GM23338 (cell line): ENCODE results near the gene HS1BP3.
A peak's percentile ranks its signal among the peaks of the same experiment; 100 is the strongest.

Source experiments
- EZH2 ChIP-seq: fragments of 200-600 bp; sonication (generic); IDR thresholded peaks from one replicate; pipeline ENCODE4 v1.8.0; 2017; ENCODE audit warnings: antibody characterized with exemption, mild to moderate bottlenecking, low read depth; ENCODE audit not compliant: unreplicated experiment
- POLR2AphosphoS5 ChIP-seq: IDR thresholded peaks from 2 replicates; pipeline ENCODE4 v1.6.1; 2016; ENCODE audit warnings: antibody characterized with exemption, low read depth
- ZNF331 ChIP-seq: fragments of 250-450 bp; sonication (Bioruptor Pico); IDR thresholded peaks from 2 replicates; pipeline ENCODE4 v1.5.0; 2020; ENCODE audit warnings: low read depth, mild to moderate bottlenecking, moderate library complexity
- TF ChIP-seq, protein P1 (sequence below), 2 experiments: fragments of 200-600 bp in 1 of 2; sonication (generic) in 1 of 2; conservative IDR thresholded peaks; 2 replicates each; pipeline versions ENCODE4 v1.5.1 to v1.6.1; 2016 to 2017; ENCODE audit warnings: antibody characterized with exemption in 2 of 2, low read depth in 2 of 2, mild to moderate bottlenecking in 2 of 2, moderate library complexity in 1 of 2
- TF ChIP-seq, protein P2 (sequence below): IDR thresholded peaks from 2 replicates; pipeline ENCODE4 v1.6.1; 2016; ENCODE audit warnings: antibody characterized with exemption

DNA sequence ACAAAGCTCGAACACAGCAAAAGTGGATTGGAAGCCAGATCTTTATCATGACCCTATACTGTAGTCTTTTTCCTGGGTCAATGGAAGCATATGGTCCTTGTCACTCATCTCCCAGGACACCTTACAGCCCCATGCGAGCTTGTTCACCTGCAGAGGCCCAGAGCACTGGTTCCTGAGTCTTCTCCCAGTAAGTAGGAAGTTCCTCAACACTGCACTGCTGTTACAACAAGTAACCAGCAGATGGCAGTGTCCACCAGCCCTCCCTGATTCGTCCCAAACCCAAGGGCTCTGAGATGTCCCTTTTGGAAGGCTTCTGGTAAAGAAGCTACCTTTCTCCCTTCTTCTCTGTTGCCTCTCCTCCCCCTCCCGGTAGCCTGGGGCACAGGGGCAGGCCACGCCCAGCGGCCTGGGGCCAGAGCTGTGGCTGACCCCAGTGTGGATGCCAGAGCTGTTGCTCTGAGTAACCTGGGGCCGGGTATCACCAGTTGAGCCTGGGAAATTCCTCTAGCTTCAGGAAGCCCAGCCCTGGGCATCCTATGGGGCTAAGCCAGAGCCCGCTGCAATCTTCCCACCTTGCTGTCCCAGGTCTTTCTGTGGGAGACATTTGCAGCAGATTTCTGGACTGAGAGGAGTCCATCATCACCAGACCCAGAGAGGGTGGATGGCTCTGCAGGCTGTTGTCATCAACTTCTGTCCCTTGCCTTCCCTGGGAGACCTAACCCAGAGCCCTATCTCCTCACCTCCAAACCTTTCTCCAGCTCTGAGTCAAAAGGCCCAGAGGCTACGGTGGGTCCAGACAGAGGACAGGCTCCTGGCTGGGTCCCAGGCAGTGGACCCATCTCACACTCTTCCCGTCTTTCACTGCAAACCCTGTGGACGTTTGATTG is 10.8 kb upstream of the HS1BP3 start:
- TF ChIP-seq EZH2 (no peak), POLR2AphosphoS5 (no peak), ZNF331 (CRISPR knock-in tag) (no peak)
- TF ChIP-seq, protein P1, sequence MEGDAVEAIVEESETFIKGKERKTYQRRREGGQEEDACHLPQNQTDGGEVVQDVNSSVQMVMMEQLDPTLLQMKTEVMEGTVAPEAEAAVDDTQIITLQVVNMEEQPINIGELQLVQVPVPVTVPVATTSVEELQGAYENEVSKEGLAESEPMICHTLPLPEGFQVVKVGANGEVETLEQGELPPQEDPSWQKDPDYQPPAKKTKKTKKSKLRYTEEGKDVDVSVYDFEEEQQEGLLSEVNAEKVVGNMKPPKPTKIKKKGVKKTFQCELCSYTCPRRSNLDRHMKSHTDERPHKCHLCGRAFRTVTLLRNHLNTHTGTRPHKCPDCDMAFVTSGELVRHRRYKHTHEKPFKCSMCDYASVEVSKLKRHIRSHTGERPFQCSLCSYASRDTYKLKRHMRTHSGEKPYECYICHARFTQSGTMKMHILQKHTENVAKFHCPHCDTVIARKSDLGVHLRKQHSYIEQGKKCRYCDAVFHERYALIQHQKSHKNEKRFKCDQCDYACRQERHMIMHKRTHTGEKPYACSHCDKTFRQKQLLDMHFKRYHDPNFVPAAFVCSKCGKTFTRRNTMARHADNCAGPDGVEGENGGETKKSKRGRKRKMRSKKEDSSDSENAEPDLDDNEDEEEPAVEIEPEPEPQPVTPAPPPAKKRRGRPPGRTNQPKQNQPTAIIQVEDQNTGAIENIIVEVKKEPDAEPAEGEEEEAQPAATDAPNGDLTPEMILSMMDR (conservative IDR thresholded peaks at IDR 0.05; ENCODE audit: low read depth in 2 of 2): peak; percentile 90 to 98
- TF ChIP-seq, protein P2, sequence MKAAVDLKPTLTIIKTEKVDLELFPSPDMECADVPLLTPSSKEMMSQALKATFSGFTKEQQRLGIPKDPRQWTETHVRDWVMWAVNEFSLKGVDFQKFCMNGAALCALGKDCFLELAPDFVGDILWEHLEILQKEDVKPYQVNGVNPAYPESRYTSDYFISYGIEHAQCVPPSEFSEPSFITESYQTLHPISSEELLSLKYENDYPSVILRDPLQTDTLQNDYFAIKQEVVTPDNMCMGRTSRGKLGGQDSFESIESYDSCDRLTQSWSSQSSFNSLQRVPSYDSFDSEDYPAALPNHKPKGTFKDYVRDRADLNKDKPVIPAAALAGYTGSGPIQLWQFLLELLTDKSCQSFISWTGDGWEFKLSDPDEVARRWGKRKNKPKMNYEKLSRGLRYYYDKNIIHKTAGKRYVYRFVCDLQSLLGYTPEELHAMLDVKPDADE: no peak
